HepG2 (cell line): ENCODE results near the gene TOMM22. TPM values are rescaled to one million over a fixed set of nuclear protein-coding genes. Genes with fewer than 3 reads are reported as not detected.

ENCODE experiments used
- ATAC-seq: fragments of 200-7000 bp; cut with Tn5 transposase; 3 replicates; pipeline ENCODE4 v1.9.1; 2020; ENCODE audit warnings: mild to moderate bottlenecking, moderate library complexity
- BruUV-seq: library from RNA; stranded (reverse); fragments of 400-500 nt; replicated peaks from 2 replicates; lab custom pipeline; 2021; lab: Mats Ljungman, UMichigan
- CTCF ChIA-PET: fragments of 300-600 bp; formaldehyde crosslinking; extraction: SDS; loops from one replicate; lab custom pipeline; 2021; ENCODE audit warnings: low total read pairs, inconsistent platforms, low intra/inter-chr PET ratio; lab: Yijun Ruan, JAX
- POLR2A ChIA-PET: fragments of 350-600 bp; sonication (Branson Sonifier 250); formaldehyde crosslinking; loops from one replicate; lab custom pipeline; 2020; ENCODE audit warnings: antibody characterized with exemption, inconsistent platforms; lab: Yijun Ruan, JAX
- DNase-seq: peaks from one replicate; pipeline ENCODE4 v3.0.0-alpha.2; 2015; ENCODE audit warnings: low spot score
- FAIRE-seq: peaks from 3 replicates; lab custom pipeline; 2011; peaks lifted over from hg19 to GRCh38; lab: Jason Lieb, UNC
- H2AFZ ChIP-seq: one replicate; pipeline ENCODE4 v1.6.1; 2011; ENCODE audit warnings: low read length, inconsistent platforms
- H3K27ac ChIP-seq: fragments of 300-600 bp; 3 replicates; pipeline ENCODE4 v1.8.0; 2011; ENCODE audit warnings: mixed run types, mild to moderate bottlenecking, mixed read lengths, low read length, inconsistent platforms; ENCODE audit not compliant: insufficient read depth; ENCODE audit errors: extremely low read length
- H3K27me3 ChIP-seq, 2 experiments: fragments of 200-600 bp in 1 of 2; 2 replicates in 1 of 2; 3 replicates in 1 of 2; pipeline versions ENCODE4 v1.6.0 to v1.8.0; 2011; ENCODE audit warnings: low read length in 2 of 2, mild to moderate bottlenecking in 2 of 2, moderate library complexity in 2 of 2, inconsistent platforms in 1 of 2; ENCODE audit not compliant: insufficient read depth in 2 of 2, control insufficient read depth in 1 of 2
- H3K36me3 ChIP-seq, 2 experiments: fragments of 200-600 bp in 1 of 2; replicated peaks in 1 of 2; 2 replicates in 1 of 2; 3 replicates in 1 of 2; pipeline versions ENCODE4 v1.5.1 to v1.8.0; 2011; ENCODE audit warnings: low read length in 2 of 2, inconsistent platforms in 1 of 2; ENCODE audit not compliant: insufficient read depth in 2 of 2, control insufficient read depth in 1 of 2
- H3K4me1 ChIP-seq: 2 replicates; pipeline ENCODE4 v1.5.1; 2012; ENCODE audit warnings: low read length, inconsistent platforms; ENCODE audit not compliant: insufficient read depth
- H3K4me2 ChIP-seq: 2 replicates; pipeline ENCODE4 v1.6.0; 2011; ENCODE audit warnings: low read depth, low read length, inconsistent platforms
- H3K4me3 ChIP-seq, 3 experiments: fragments of 200-600 bp in 1 of 3; sonication (generic), shearing (Covaris generic) in 1 of 3; replicated peaks in 1 of 3; 2 replicates each; pipeline ENCODE4 v1.5.1; 2011 to 2016; ENCODE audit warnings: low read length in 3 of 3, inconsistent platforms in 2 of 3, low read depth in 2 of 3, mild to moderate bottlenecking in 2 of 3, control low read depth in 1 of 3, mixed read lengths in 1 of 3; ENCODE audit not compliant: insufficient read depth in 1 of 3
- H3K79me2 ChIP-seq: one replicate; pipeline ENCODE4 v1.6.1; 2011; ENCODE audit warnings: low read length, inconsistent platforms; ENCODE audit not compliant: insufficient read depth
- H3K9ac ChIP-seq: 2 replicates; pipeline ENCODE4 v1.6.0; 2011; ENCODE audit warnings: mild to moderate bottlenecking, low read depth, low read length, inconsistent platforms; ENCODE audit not compliant: insufficient read depth
- H3K9me3 ChIP-seq: 2 replicates; pipeline ENCODE4 v1.5.1; 2012; ENCODE audit warnings: mild to moderate bottlenecking, low read length
- H4K20me1 ChIP-seq: 2 replicates; pipeline ENCODE4 v1.6.0; 2011; ENCODE audit warnings: inconsistent platforms, mild to moderate bottlenecking, low read length, moderate library complexity; ENCODE audit not compliant: insufficient read depth
- EEA1 ChIP-seq: sonication (generic); formaldehyde crosslinking; IDR thresholded peaks from 2 replicates; pipeline ENCODE4 v1.5.1; 2020; ENCODE audit warnings: mild to moderate bottlenecking, missing genetic modification reagents, borderline replicate concordance
- HDAC6 ChIP-seq: fragments of 200-600 bp; sonication (generic); IDR thresholded peaks from 2 replicates; pipeline ENCODE4 v1.7.0; 2017; ENCODE audit warnings: mild to moderate bottlenecking, antibody characterized with exemption, low read length, low read depth
- JUN ChIP-seq: sonication (generic); formaldehyde crosslinking; IDR thresholded peaks from 2 replicates; pipeline ENCODE4 v1.4.0; 2020; ENCODE audit warnings: mild to moderate bottlenecking, missing genetic modification reagents
- TFAP4 ChIP-seq: sonication (generic); IDR thresholded peaks from 2 replicates; pipeline ENCODE4 v1.6.1; 2016; ENCODE audit warnings: low read depth, borderline replicate concordance
- USF2 ChIP-seq, 2 experiments: sonication (generic) in 1 of 2; formaldehyde crosslinking in 1 of 2; IDR thresholded peaks; 2 replicates each; pipeline versions ENCODE4 v1.5.1 to v1.6.1; 2011 to 2020; ENCODE audit warnings: borderline replicate concordance in 1 of 2, low read depth in 1 of 2, low read length in 1 of 2, mild to moderate bottlenecking in 1 of 2, missing genetic modification reagents in 1 of 2, moderate library complexity in 1 of 2
- ZBTB10 ChIP-seq: sonication (generic); formaldehyde crosslinking; IDR thresholded peaks from 2 replicates; pipeline ENCODE4 v1.4.0; 2020; ENCODE audit warnings: missing genetic modification reagents, borderline replicate concordance
- ZUFSP ChIP-seq: sonication (generic); formaldehyde crosslinking; IDR thresholded peaks from 2 replicates; pipeline ENCODE4 v1.9.0; 2021; ENCODE audit warnings: missing genetic modification reagents, mild to moderate bottlenecking, borderline replicate concordance
- whole genome bisulfite sequencing: methylation state at CpG from one replicate; pipeline ENCODE4 v1.1.6; 2017; ENCODE audit warnings: low lambda C conversion rate; 5-methylcytosine and 5-hydroxymethylcytosine counted together
- in situ Hi-C: cut with HindIII; loops from 2 replicates; pipeline ENCODE4 v1.10.0; 2017; ENCODE audit warnings: low pct_unique_long_range_greater_than_20kb; ENCODE audit not compliant: extremely low pct_ligation_motif_present
- intact Hi-C: fragments of 100-400 bp; cut with micrococcal nuclease; formaldehyde crosslinking; loops from one replicate; pipeline ENCODE4 v1.10.0; 2022; ENCODE audit not compliant: unreplicated experiment
- polyA plus RNA-seq, 8 experiments: library from polyadenylated mRNA; depleted of rRNA in 3 of 8; stranded (reverse) in 7 of 8; unstranded in 1 of 8; fragments of >200 nt; fragmentation: Illumina TruSeq in 4 of 8; extraction: Trizol in 4 of 8; gene quantifications; 2 replicates each; pipeline versions ENCODE4 v1.2.1 to v1.2.3, GENCODE V29; 2011 to 2016; ENCODE audit warnings: low read depth in 4 of 8, missing spikeins in 1 of 8, mixed read lengths in 1 of 8; ENCODE audit not compliant: insufficient read depth in 1 of 8
- total RNA-seq, 5 experiments: library from RNA; depleted of rRNA; stranded (reverse); fragments of >200 nt; fragmentation: Illumina TruSeq; extraction: Trizol; gene quantifications; 2 replicates each; pipeline ENCODE4 v1.2.3, GENCODE V29; 2016; ENCODE audit warnings: low read depth in 1 of 5

Gene TOMM22
- total and polyA plus RNA-seq, 2 of the 13 experiments (the other 11 are each of a cell fraction or from before 2014, with no cell fraction given): 46.9 to 118 TPM

- Histone ChIP-seq H3K36me3 (no peaks in the 10 kb centered on the region), H3K27ac (no peak overlapping the region), H4K20me1 (no peaks in the 10 kb centered on the region), H3K79me2 (no peaks in the 10 kb centered on the region), H3K27me3 (no peaks in the 10 kb centered on the region), H3K4me3 (no peak overlapping the region), H3K4me2 (no peak overlapping the region), H3K4me1 (peaks cover 13% of the 10 kb centered on the region), H3K9me3 (no peaks in the 10 kb centered on the region), H3K9ac (no peak overlapping the region)
- peak; percentile 32 for DNase-seq
- BruUV-seq: no TSS peak
- CTCF ChIA-PET: no interaction called here
- in situ Hi-C loops: no loop called here
- no peak for FAIRE-seq
- POLR2A ChIA-PET: interaction anchor here (1.3 kb wide), 1 partner anchor 43 kb away, joined by 3 read pairs; the partner anchor contains the start of gene TOMM22
- intact Hi-C loops: no loop called here
- WGBS: 22% methylated on average over 3 of the region's 3 CpGs
- TF ChIP-seq JUN (CRISPR knock-in tag) (no peak), TFAP4 (peak; percentile 16; the same call in 1 of the 2 replicates)
- TF ChIP-seq, all 625 proteins: peak for 1
- no peak overlapping the region for H2AFZ ChIP-seq
- ATAC-seq: peak; percentile 73
Observed at GRCh38 chr22:38638728-38639127, 43.0 kb upstream of the TOMM22 start.

GRCh38 chr22:38641476-38642040 lies 40.2 kb upstream of the TOMM22 start:
- in situ Hi-C loops (no loop called here), intact Hi-C loops (no loop called here)
- peaks cover 13% of the 10 kb centered on the region for H3K4me1 ChIP-seq
- no peaks in the 10 kb centered on the region for H3K79me2 ChIP-seq
- no peaks in the 10 kb centered on the region for H3K9me3 ChIP-seq
- ChIA-PET POLR2A (no interaction called here), CTCF (no interaction called here)
- no peak overlapping the region for H3K4me2 ChIP-seq
- no peak overlapping the region for H3K9ac ChIP-seq
- no peak overlapping the region for H3K27ac ChIP-seq
- no peak for ATAC-seq
- no TSS peak for BruUV-seq
- H3K4me3 ChIP-seq: no peak overlapping the region
- no peak for FAIRE-seq
- DNase-seq: no peak
- H3K27me3 ChIP-seq: no peaks in the 10 kb centered on the region
- no peaks in the 10 kb centered on the region for H3K36me3 ChIP-seq
- WGBS: 94% methylated on average over 13 of the region's 13 CpGs
- H4K20me1 ChIP-seq: no peaks in the 10 kb centered on the region
- no peak overlapping the region for H2AFZ ChIP-seq
- TF ChIP-seq ZUFSP (CRISPR knock-in tag) (no peak), ZBTB10 (no peak), USF2 (IDR thresholded peaks at IDR 0.05; ENCODE audit: low read depth, low read length) (no peak), USF2 (CRISPR knock-in tag; IDR thresholded peaks at IDR 0.05; ENCODE audit: borderline replicate concordance) (no peak), HDAC6 (no peak), EEA1 (CRISPR knock-in tag) (no peak)
